ENCODE results near the gene CERS5.
"Not testable (repeated sequence)": the region's sequence is repeated elsewhere in the genome, so short reads cannot be mapped to it uniquely, and the experiment has no call there.

The CERS5 gene

DNA sequence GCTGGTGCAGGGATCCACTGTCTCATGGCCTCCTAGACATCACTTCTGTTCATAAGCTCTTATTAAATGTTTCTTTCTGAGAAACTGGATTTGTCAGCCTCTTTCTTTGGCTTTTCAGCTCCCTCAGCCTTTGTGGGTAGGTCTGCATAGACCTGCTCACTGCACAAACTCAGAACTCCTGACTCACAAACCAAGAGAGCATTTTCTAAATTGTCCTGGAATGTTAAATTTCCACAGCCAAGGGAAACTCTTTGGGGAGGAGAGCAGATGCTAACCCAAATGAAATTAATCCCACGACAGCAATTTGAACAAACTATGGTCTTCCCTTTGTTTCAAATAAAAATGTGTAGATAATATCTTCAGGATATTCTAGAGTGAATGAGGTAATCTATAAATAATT lies 19.5 kb upstream of the CERS5 start:
- no peak for DNase-seq (ENCODE audit: low spot score)

DNA sequence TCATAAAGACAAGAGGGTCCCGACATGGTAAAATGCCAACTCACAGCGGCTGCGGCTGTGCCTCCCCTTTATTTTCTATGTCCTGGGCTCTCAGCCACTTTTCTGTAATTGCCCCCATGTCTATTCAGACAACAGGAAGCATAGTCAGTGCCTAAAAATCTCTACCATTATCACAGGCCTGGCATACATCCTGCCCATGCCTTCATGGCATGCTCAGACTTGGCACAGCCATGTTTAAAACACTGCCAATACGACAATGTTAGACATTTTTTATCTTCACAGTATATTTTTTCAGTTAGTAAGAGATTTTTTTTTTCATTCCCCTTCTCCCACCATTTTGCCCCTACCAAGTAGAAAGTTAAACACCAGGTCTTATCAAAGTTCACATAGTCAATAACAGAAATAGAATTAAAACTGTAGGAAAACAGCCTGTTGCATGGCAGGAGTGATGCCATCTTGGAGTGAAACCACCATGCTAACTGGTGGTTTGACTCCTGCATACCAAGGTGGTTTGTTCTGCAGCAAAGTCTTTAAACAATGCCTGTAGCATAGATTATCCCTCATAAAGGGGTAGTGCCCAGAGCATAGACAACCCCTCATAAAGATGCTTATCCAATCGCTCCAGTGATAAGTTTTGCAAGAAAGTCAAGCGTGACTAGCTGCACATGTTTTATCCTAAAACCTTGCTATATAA lies 18.9 kb upstream of the CERS5 start:
- no peak for DNase-seq (ENCODE audit: low spot score)

DNA sequence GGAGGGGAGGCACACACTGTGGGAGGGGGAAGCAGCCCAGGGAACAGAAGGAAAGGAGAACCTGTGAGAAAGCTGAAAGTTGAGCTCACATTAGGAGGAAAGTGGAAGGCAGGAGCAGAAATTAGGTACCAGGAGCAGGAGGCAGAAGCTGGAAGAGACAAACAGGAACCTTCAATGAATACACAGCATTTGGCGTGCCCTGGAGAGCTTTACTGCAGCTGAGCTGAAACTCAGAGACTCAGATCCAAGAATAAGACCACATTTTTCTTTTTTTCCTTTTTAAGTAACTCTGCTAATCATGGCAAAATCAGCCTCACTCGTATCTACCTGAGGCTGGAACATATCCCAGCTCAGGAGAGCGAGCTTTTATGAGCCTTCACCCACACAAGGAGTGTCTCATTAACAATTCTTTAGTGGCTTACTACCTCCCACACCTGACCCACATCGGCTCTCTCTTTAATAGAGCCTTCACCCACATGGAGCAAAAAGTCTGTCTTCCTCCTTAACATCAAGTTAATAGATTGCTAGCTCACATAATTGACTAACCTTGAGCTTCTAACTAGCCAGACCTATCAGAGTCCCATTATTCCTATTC lies 18.2 kb upstream of the CERS5 start:
- no peak for DNase-seq (ENCODE audit: low spot score)

DNA sequence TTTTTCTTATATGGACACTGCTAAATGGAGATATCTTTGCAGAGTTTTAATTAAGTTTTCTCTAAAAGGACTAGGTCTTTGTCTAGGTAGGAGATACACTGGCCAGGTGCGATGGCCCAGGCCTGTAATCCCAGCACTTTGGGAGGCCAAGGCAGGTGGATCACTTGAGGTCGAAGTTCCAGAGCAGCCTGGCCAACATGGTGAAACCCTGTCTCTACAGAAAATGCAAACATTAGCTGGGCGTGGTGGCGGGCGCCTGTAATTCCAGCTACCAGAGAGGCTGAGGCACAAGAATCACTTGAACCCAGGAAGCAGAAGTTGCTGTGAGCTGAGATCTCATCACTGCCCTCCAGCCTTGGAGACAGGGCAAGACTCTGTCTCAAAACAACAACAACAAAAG lies 17.1 kb upstream of the CERS5 start:
- DNase-seq (ENCODE audit: low spot score): no peak

DNA sequence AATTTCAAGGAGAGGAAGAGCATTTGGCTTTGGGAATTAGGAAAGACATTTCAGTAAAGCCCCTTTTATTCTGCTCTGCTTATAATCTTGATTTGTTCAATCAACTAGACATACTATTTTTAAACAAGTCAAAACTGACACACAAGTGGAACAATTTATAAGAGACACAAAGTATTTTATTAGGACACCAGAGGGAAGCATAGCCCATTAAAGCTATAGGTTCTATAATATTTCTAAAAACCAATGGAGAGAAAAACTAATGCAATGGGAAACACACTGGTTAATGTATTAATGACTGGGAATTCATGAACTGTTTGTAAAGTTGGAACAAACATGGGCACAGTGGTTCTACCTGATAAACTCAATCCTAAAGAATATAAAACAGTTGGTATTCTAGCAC lies 15.3 kb upstream of the CERS5 start:
- DNase-seq (ENCODE audit: low spot score): no peak

DNA sequence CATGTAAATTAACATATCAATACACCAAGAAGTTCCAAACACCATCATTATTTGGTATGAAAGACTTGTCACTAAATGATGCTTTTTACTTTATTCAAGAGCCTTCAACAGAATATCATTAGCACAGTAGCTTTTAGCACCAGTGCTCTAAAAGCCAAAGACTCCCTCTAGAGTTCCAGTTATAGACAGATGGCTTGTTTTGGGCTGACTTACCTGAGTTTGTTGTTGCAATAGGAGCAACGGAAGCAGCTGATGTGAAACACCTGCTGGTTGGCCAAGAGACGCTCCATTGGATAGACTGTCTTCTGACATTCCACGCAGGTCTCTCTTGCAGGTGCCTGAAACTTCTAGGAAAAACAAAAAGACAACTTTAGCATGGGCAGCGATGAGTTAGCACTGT lies 14.5 kb upstream of the CERS5 start:
- DNase-seq (ENCODE audit: low spot score): no peak

DNA sequence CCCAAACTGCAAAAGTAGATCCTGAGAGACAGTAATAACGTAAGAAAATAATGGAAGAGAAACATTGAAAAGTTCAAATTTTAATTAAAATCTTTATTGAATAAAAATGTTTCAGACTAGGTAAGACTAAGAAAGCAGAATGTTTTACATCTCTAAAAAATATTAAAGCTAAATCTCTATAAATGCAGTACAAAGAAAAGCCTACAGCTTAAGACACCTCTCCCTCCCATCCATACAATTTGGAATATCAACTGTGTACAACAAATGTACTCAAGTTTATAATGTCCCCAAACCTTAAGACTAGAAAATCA lies 8.5 kb upstream of the CERS5 start:
- DNase-seq (ENCODE audit: low spot score): no peak

DNA sequence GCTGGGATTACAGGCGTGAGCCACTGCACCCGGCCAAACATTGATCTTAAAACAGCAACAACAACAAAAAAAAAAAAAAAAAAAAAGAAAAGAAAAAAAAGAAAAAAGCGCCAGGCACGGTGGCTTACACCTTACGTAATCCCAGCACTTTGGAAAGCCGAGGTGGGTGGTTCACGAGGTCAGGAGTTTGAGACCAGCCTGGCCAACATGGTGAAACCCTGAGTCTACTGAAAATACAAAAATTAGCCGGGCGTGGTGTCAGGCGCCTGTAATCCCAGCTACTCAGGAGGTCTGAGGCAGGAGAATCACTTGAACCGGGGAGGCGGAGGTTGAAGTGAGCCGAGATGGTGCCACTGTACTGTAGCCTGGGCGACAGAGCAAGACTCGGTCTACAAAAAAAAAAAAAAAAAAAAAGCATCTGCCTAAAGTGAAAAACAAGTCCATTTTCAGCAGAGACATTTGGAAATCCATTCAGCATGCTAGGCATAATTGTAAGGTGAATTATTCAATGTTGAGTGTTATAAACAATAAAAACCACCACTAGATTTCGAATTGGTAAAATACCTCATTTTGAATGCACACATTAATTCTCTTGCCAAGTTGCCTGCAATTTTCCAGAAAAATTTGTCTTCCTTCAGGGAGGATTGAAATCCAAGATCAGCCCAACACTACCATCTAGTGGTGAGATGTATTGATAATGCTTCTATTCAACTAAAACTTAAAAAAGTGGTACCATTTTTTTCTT lies 8.0 kb upstream of the CERS5 start:
- DNase-seq (ENCODE audit: low spot score): peak; percentile 83

DNA sequence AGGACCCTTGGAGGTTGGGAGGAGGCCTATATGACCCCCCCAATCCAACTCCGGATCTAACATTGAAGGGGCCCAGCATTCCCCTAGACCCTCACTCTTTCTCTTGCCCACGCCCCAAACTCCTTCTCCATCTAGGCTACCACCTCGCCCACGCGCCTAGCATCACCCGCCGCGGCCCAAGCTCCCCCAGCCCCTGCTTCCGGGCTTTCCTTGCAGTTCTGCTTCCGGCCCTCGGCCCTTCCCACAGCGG lies 445 bp downstream of the CERS5 start:
- no peak for DNase-seq (ENCODE audit: low spot score)

DNA sequence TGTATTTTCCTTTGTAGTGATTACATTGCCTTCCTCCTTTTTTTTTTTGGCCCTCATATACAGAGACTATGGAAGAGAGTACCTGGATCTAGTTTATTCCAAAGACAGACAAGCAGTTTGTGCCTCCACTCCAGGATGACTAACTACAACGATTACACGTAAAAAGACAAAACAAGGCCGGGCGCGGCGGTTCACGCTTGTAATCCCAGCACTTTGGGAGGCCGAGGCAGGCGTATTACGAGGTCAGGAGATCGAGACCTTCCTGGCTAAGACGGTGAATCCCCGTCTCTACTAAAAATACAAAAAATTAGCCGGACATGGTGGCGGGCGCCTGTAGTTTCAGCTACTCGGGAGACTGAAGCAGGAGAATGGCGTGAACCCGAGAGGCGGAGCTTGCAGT lies 2.2 kb downstream of the CERS5 start:
- no peak for DNase-seq (ENCODE audit: low spot score)

DNA sequence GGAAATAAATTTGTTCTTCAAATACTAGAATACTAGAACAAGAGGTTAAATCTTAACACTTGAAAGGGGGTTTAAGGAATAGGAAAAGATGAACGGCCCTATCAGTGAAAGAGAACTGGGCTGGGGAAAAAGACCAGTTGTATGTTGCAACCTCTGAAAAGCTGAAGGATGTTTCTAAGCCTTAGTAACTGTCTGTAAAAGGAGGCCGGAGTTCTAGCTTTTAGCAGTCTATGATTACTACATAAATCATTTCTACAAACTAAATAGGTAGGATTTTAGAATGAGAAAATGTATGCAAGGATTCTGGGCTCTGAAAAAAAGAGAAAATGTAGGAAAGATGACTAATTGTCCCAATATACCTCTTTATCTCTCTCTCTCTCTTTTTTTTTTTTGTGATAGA lies 4.9 kb downstream of the CERS5 start:
- no peak for DNase-seq (ENCODE audit: low spot score)

DNA sequence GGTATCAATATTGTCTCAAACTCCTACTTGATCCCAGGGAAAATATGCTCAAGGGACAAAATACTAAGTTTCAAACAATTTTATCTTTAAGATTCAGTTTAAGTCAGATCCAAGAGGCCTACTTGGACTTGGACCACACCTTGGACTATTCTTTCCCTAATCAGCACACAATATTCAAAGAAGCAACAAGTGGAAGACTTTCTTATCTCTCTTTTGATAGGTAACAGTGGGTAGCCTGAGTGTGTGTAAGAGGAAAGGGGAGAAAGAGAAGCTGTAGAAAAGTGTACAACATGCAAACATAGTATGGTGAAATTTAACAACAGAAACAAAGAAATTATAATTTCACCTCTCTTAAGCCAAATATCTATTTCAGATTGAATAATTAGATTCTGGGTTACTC lies 6.5 kb downstream of the CERS5 start:
- no peak for DNase-seq (ENCODE audit: low spot score)

DNA sequence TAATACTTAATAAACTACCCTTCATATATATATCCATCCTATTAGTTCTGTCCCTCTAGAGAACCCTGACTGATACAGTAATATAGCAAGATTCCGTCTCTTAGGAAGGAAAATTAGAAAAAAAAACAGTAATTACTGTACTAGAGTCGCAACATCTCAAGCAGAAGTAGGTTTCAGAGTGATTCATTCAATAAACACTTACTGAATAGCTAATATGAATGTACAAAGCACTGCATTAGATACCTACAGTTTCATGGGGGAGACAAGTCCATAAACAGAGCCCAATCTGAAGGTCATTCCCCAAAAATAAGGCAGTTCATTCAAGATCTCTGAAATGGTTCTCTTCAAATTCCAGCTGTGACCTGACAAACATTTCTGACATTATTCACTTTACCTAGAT lies 9.9 kb downstream of the CERS5 start:
- no peak for DNase-seq (ENCODE audit: low spot score)

DNA sequence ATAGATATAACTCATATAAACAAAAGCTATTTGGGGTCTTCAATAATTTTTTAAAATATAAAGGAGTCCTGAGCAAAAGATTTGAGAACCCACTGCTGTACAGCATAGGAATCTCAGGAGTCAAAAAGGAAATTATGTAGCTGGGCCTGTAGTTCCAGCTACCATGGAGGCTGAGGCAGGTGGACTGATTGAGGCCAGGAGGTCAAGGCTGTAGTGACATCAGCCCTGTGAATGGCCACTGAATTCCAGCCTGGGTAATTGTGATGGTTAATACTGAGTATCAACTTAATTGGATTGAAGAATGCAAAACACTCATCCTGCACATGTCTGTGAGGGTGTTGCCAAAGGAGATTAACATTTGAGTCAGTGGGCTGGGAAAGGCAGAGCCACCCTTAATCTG lies 10.5 kb downstream of the CERS5 start:
- no peak for DNase-seq (ENCODE audit: low spot score)

DNA sequence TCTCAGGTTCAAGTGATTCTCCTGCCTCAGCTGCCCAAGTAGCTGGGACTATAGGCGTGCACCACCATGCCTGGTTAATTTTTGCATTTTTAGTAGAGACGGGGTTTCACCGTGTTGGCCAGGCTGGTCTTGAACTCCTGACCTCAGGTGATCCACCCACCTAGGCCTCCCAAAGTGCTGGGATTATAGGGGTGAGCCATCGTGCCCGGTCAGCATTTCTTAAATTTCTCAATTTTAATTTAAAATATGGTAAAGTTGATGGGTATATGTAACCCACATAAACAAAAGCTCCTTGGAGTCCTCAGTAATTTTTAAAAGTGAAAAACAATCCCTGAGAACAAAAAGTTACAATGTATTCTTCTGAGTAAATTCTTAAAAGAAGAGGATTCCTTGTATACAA lies 12.2 kb downstream of the CERS5 start:
- DNase-seq (ENCODE audit: low spot score): not testable (repeated sequence)

DNA sequence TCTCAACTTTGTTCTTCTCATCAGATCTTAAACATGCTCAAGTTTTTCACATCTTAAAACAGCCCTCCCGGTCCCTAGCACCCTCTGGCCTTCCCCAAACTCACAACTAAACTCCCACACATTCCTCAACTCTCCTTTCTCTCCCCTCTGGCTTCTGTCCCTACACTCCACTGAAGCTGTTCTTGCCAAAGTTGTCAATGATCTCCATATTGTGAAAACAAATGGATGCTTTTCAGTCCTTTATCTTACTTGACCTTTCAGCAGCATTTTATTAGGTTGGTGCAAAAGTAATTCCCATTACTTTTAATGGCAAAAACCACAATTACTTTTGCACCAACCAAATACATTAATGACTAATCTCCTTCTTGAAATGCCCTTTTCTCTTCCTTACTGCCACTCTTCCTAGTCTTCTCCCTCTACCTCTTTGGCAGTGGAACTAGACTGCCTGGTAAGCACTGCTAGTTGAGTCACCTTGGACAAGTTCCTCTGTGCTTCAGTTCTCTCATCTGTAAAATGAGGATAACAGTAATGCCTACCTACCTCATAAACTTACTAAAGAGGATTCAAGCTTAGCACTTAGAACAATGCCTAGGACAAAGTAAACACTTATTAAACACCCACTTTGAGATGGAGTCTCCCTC lies 16.0 kb downstream of the CERS5 start:
- DNase-seq (ENCODE audit: low spot score): no peak

DNA sequence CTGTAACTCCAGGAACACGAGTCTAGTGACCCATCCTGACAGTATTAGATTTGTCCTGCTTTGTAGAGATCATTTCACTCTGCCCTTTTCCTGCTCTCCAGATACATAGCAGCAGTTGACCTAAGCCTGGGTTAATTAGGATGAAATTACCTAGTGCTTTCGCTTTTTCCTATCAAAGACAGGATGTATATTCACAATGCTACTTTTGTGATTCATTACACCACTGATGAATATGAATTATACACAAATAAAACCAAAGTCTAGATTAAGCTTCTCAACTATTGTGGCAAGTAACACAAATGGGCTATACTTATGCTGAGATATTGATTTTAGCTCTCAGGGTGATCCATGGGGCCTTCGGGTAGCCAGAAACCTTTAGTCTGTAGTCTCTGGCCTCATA lies 17.9 kb downstream of the CERS5 start:
- DNase-seq (ENCODE audit: low spot score): no peak

DNA sequence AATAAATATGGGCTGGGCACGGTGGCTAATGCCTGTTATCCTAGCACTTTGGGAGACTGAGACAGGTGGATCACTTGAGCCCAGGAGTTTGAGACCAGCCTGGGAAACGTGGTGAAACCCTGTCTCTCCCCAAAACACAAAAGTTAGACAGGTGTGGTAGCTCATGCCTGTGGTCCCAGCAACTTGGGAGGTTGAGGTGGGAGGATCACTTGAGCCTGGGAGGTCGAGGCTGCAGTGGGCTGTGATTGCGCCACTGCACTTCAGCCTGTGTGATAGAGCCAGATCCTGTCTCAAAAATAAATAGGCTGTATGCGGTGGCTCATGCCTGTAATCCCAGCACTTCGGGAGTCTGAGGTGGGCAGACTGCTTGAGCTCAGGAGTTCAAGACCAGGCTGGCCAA lies 19.2 kb downstream of the CERS5 start:
- not testable (repeated sequence) for DNase-seq (ENCODE audit: low spot score)

DNA sequence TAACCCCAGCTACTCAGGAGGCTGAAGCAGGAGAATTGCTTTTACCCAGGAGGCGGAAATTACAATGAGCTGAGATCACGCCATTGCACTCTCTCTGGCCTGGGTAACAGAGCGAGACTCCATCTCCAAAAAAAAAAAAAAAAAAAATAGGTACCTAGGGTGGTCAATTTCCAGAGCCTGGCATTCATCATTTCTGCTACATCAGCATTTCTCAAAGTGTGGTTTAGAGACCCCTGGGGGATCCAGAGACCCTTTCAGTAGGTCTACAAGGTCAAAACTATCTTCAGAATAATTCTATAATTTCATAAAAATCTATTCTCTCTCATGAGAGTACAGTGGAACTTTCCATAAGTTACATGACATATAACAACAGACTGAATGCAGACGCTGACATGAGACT lies 19.9 kb downstream of the CERS5 start:
- DNase-seq (ENCODE audit: low spot score): no peak

DNA sequence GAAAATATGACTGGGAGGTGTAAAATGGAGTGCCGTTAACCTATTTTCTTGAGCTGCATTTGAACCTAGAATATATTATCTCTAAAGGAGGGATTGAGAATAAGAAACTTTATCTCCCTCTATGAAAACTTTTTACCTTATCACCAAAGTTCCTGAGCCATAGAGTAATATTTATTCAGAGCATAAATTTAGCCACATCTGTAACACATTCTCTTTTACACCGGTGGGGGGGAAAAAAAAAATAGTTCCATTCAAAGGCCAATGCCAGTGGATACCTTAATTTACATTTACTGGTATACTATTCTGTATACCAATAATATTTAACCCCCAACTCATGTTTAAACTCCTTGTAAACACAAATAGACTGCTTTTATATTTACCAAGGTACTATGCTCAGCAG lies 21.7 kb downstream of the CERS5 start:
- DNase-seq (ENCODE audit: low spot score): no peak

DNA sequence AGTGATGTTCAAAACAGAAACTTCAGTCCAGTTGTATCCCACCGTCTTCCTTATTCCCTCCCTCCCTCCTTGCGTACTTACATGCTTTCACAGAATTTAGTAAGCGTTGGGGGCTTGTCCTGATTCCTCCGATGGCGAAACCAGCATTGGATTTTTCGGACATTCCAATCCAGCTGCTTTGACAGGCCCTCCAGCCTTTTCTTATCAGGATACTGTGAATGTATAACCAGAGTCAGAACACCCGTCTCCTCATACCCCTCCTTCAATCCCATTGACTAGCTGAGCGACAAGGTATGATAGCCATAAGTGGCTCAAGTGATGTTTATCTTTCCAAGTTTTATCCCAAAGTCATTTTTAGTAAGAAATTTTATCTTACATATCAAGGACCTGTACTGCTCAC lies 24.2 kb downstream of the CERS5 start:
- no peak for DNase-seq (ENCODE audit: low spot score)

DNA sequence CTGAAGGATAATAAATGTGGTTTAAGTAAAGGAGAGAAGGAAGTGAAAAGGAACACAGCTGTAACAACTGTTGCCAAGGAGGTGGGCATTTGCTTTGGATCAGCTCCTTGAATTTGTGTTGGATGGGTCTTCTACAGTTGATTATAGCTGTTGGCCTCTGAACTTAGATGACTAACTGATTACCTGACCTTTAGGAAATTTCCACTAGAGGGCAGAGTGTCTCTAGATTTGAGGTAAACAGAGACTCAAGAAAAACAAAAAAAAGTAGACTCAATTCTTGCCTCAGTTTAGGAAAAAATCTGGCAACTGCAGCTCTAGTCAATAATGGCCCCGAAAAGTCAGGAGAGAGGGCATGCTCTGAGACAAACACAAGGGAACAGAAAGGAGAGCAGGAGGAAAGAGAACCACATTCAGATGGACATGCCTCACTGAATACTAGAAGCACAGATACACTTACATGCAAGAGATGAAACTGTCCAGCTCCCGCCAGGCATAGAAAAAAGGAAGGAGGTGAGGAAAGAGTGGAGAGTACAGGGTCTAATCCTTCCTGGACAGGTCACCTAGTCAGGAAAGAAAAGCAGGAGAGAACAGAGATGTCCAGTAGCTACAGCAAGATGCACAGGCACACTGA lies 34.5 kb downstream of the CERS5 start:
- peak; percentile 78 for DNase-seq (ENCODE audit: low spot score)

DNA sequence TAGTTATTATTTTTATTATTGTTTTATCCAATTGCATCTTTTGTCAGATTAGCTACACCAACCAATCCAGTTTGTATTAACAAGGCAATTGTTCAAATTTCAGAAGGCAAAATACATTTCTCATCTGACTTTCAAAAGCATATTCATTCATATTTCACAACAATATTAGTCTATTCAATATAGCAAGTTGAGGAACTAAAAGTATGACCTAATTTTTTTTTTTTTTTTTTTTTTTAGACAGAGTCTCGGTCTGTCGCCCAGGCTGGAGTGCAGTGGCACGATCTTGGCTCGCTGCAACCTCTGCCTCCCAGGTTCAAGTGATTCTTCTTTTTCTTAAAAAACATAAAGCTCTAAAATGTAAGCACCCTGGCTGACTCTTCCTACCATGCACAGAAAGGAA lies 37.9 kb downstream of the CERS5 start:
- no peak for DNase-seq (ENCODE audit: low spot score)
